HPDE6-E6E7 (cell line): ENCODE results near the gene MYO7A.

Experiments used
- DNase-seq: peaks from one replicate; pipeline ENCODE4 v3.0.0; 2011; ENCODE audit warnings: missing footprints; ENCODE audit errors: extremely low spot score

Gene MYO7A

GRCh38 chr11:77200351-77201268 lies 72.6 kb downstream of the MYO7A start:
- DNase-seq, result no peak

GRCh38 chr11:77201370-77201769 lies 73.3 kb downstream of the MYO7A start:
- DNase-seq, result no peak

GRCh38 chr11:77201991-77202841 lies 74.2 kb downstream of the MYO7A start:
- no peak for DNase-seq

- no peak for DNase-seq
Observed at GRCh38 chr11:77202941-77203900, 75.2 kb downstream of the MYO7A start.

- DNase-seq, result no peak
Observed at GRCh38 chr11:77203901-77204753, 76.1 kb downstream of the MYO7A start.

GRCh38 chr11:77204754-77205466 lies 76.9 kb downstream of the MYO7A start:
- no peak for DNase-seq

GRCh38 chr11:77205467-77206263 lies 77.6 kb downstream of the MYO7A start:
- no peak for DNase-seq

- DNase-seq, result no peak
Observed at GRCh38 chr11:77206264-77207018, 78.4 kb downstream of the MYO7A start.

GRCh38 chr11:77207019-77207485 lies 79.0 kb downstream of the MYO7A start:
- DNase-seq, result no peak

- no peak for DNase-seq
Observed at GRCh38 chr11:77207618-77208313, 79.7 kb downstream of the MYO7A start.

GRCh38 chr11:77208535-77208934 lies 80.5 kb downstream of the MYO7A start:
- DNase-seq, result no peak

- DNase-seq, result no peak
Observed at GRCh38 chr11:77209663-77210062, 81.6 kb downstream of the MYO7A start.

- DNase-seq, result no peak
Observed at GRCh38 chr11:77211040-77211451, 83.0 kb downstream of the MYO7A start.

- no peak for DNase-seq
Observed at GRCh38 chr11:77211594-77212251, 83.7 kb downstream of the MYO7A start.

GRCh38 chr11:77212314-77213007 lies 84.4 kb downstream of the MYO7A start:
- no peak for DNase-seq

GRCh38 chr11:77213029-77213579 lies 85.1 kb downstream of the MYO7A start:
- no peak for DNase-seq
